ENCODE results near the gene EIF4G3.

DNA sequence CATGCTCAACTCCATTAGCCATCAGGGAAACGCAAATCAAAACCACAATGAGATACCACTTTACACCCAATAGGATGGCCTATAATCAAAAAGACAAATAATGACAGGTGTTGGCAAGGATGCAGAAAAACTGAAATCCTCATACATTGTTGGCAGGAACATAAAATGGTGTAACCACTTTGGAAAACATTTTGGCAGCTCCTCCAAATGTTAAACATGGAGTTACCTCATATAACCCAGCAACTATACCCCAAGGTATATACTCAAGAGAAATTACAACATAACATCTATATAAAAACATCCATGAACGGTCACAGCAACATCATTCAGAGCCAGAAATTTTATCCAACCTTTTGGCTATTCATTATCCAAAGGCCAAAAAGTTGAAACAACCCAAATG lies 11.6 kb downstream of the EIF4G3 start:
- TF ChIP-seq, protein P1, sequence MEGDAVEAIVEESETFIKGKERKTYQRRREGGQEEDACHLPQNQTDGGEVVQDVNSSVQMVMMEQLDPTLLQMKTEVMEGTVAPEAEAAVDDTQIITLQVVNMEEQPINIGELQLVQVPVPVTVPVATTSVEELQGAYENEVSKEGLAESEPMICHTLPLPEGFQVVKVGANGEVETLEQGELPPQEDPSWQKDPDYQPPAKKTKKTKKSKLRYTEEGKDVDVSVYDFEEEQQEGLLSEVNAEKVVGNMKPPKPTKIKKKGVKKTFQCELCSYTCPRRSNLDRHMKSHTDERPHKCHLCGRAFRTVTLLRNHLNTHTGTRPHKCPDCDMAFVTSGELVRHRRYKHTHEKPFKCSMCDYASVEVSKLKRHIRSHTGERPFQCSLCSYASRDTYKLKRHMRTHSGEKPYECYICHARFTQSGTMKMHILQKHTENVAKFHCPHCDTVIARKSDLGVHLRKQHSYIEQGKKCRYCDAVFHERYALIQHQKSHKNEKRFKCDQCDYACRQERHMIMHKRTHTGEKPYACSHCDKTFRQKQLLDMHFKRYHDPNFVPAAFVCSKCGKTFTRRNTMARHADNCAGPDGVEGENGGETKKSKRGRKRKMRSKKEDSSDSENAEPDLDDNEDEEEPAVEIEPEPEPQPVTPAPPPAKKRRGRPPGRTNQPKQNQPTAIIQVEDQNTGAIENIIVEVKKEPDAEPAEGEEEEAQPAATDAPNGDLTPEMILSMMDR (IDR thresholded peaks at IDR 0.05; ENCODE audit: insufficient read depth, low read length, poor library complexity, severe bottlenecking), result no peak
- no peak for TF ChIP-seq EZH2phosphoT487 (conservative IDR thresholded peaks at IDR 0.05; ENCODE audit: low read length)
